Panc1 (cell line): Measurements from ENCODE around the gene PTRHD1. TPM values are rescaled to one million over a fixed set of nuclear protein-coding genes. Genes with fewer than 3 reads are reported as not detected.

Source experiments
- ATAC-seq: fragments of 200-7000 bp; cut with Tn5 transposase; 2 replicates; pipeline ENCODE4 v1.9.1; 2020; ENCODE audit warnings: mild to moderate bottlenecking, moderate library complexity
- BruUV-seq: library from RNA; stranded (reverse); fragments of 400-500 nt; replicated peaks from 2 replicates; lab custom pipeline; 2021; lab: Mats Ljungman, UMichigan
- CTCF ChIA-PET: fragments of 300-600 bp; sonication (Branson Sonifier 250); formaldehyde crosslinking; loops from one replicate; lab custom pipeline; 2022; ENCODE audit warnings: antibody characterized with exemption; lab: Charles Lee
- POLR2A ChIA-PET: fragments of 300-600 bp; sonication (Branson Sonifier 250); formaldehyde crosslinking; loops from one replicate; lab custom pipeline; 2022; ENCODE audit warnings: antibody characterized with exemption; lab: Charles Lee
- DNase-seq: peaks from one replicate; pipeline ENCODE4 v3.0.0-alpha.2; 2010; ENCODE audit warnings: low read depth, low spot score
- H3K27ac ChIP-seq: 2 replicates; pipeline ENCODE4 v1.5.1; 2011; ENCODE audit warnings: mild to moderate bottlenecking, low read length, inconsistent platforms
- H3K27me3 ChIP-seq: fragments of 200-500 bp; sonication (Bioruptor generic); 2 replicates; pipeline ENCODE4 v1.6.0; 2014; ENCODE audit warnings: low read length, inconsistent platforms; ENCODE audit not compliant: control insufficient read depth, insufficient read depth
- H3K36me3 ChIP-seq: fragments of 200-500 bp; sonication (Bioruptor generic); 2 replicates; pipeline ENCODE4 v1.5.1; 2014; ENCODE audit warnings: inconsistent platforms, mild to moderate bottlenecking, low read length, moderate library complexity; ENCODE audit not compliant: control insufficient read depth, insufficient read depth
- H3K4me1 ChIP-seq: 2 replicates; pipeline ENCODE4 v1.5.1; 2011; ENCODE audit warnings: inconsistent platforms, mild to moderate bottlenecking, low read length, moderate library complexity; ENCODE audit not compliant: control insufficient read depth, insufficient read depth
- H3K4me3 ChIP-seq, 2 experiments: 2 replicates each; pipeline ENCODE4 v1.5.1; 2011 to 2012; ENCODE audit warnings: low read depth in 2 of 2, low read length in 2 of 2, mild to moderate bottlenecking in 2 of 2, inconsistent platforms in 1 of 2, moderate library complexity in 1 of 2
- H3K9me3 ChIP-seq: fragments of 200-500 bp; sonication (Bioruptor generic); 2 replicates; pipeline ENCODE4 v1.5.1; 2014; ENCODE audit warnings: low read depth, mild to moderate bottlenecking, inconsistent platforms, low read length, moderate library complexity; ENCODE audit not compliant: control insufficient read depth, insufficient read depth
- CTCF ChIP-seq: fragments of 450-650 bp; IDR thresholded peaks from 2 replicates; pipeline ENCODE4 v1.5.1; 2017; ENCODE audit warnings: mild to moderate bottlenecking
- POLR2AphosphoS5 ChIP-seq: IDR thresholded peaks from 2 replicates; pipeline ENCODE4 v1.6.1; 2012; ENCODE audit warnings: mild to moderate bottlenecking, low read depth, low read length, moderate library complexity
- REST ChIP-seq, 2 experiments: IDR thresholded peaks; 2 replicates each; pipeline ENCODE4 v1.6.1; 2011 to 2012; ENCODE audit warnings: low read depth in 2 of 2, control low read depth in 1 of 2, low read length in 1 of 2, mild to moderate bottlenecking in 1 of 2, moderate library complexity in 1 of 2; ENCODE audit not compliant: insufficient read depth in 1 of 2
- SIN3A ChIP-seq: IDR thresholded peaks from 2 replicates; pipeline ENCODE4 v1.6.1; 2012; ENCODE audit warnings: low read depth, mild to moderate bottlenecking, low read length, moderate library complexity, borderline replicate concordance; ENCODE audit not compliant: insufficient read depth
- TCF7L2 ChIP-seq: IDR thresholded peaks from 2 replicates; pipeline ENCODE4 v1.6.1; 2011; ENCODE audit warnings: mild to moderate bottlenecking, low read depth, low read length, inconsistent platforms
- in situ Hi-C: cut with HindIII; loops from 2 replicates; pipeline ENCODE4 v1.10.0; 2016; ENCODE audit warnings: low sequenced_read_pairs, low pct_unique_long_range_greater_than_20kb
- intact Hi-C: fragments of 100-400 bp; cut with micrococcal nuclease; formaldehyde crosslinking; loops from one replicate; pipeline ENCODE4 v1.10.0; 2022; ENCODE audit not compliant: unreplicated experiment
- total RNA-seq: library from RNA; stranded (reverse); gene quantifications from one replicate; pipeline ENCODE4 v1.2.1, GENCODE V29; 2021; ENCODE audit not compliant: unreplicated experiment

Gene PTRHD1
- total RNA-seq, 1 experiment from 2014 or later = 55.1 TPM

GRCh38 chr2:24816884-24817283, 23.7 kb upstream of the PTRHD1 start:
- no peak for DNase-seq
- POLR2A ChIA-PET = no interaction called here

GRCh38 chr2:24816404-24816803, 23.2 kb upstream of the PTRHD1 start:
- CTCF ChIA-PET = no interaction called here
- H3K27ac ChIP-seq = no peak overlapping the region
- POLR2A ChIA-PET = no interaction called here

More at GRCh38 chr2:24816884-24817283, 23.7 kb upstream of the PTRHD1 start:
- Histone ChIP-seq H3K4me1 (no peaks in the 10 kb centered on the region), H3K4me3 (no peak overlapping the region), H3K27me3 (no peaks in the 10 kb centered on the region), H3K36me3 (peaks cover 21% of the 10 kb centered on the region), H3K9me3 (no peaks in the 10 kb centered on the region), H3K27ac (no peak overlapping the region)
- no peak for ATAC-seq
- in situ Hi-C loops = no loop called here
- CTCF ChIA-PET = no interaction called here
- BruUV-seq = no TSS peak
- TF ChIP-seq SIN3A (no peak), REST (IDR thresholded peaks at IDR 0.05; ENCODE audit: insufficient read depth in 1 of 2, low read depth in 2 of 2, low read length in 1 of 2) (no peak), TCF7L2 (no peak), POLR2AphosphoS5 (no peak), CTCF (no peak)
- intact Hi-C loops = no loop called here

More at GRCh38 chr2:24816404-24816803, 23.2 kb upstream of the PTRHD1 start:
- no TSS peak for BruUV-seq
- no peaks in the 10 kb centered on the region for H3K9me3 ChIP-seq
- in situ Hi-C loops = no loop called here
- intact Hi-C loops = no loop called here
- H3K4me1 ChIP-seq = no peaks in the 10 kb centered on the region
- no peak for DNase-seq
- ATAC-seq = no peak
- peaks cover 21% of the 10 kb centered on the region for H3K36me3 ChIP-seq
- no peaks in the 10 kb centered on the region for H3K27me3 ChIP-seq
- no peak for TF ChIP-seq SIN3A
- no peak for TF ChIP-seq TCF7L2
- no peak for TF ChIP-seq POLR2AphosphoS5
- TF ChIP-seq REST (IDR thresholded peaks at IDR 0.05; ENCODE audit: insufficient read depth in 1 of 2, low read depth in 2 of 2, low read length in 1 of 2) = no peak
- no peak for TF ChIP-seq CTCF
- no peak overlapping the region for H3K4me3 ChIP-seq
